A549 (cell line): ENCODE results near the gene DUSP2.

Source experiments
- CTCF ChIP-seq: fragments of >200 bp; sonication (Bioruptor Twin); formaldehyde crosslinking; IDR thresholded peaks from 3 replicates; pipeline ENCODE4 v1.5.1; 2016
- POLR2A ChIP-seq: IDR thresholded peaks from 2 replicates; pipeline ENCODE4 v1.6.1; 2012; ENCODE audit warnings: mild to moderate bottlenecking, low read length

GRCh38 chr2:96102596-96103186, 42.5 kb downstream of the DUSP2 start:
- TF ChIP-seq CTCF, result no peak
- TF ChIP-seq POLR2A, result no peak
